HCT116 (cell line): ENCODE measurements around the gene ADAD2.

Experiments
- RAD21 ChIP-seq: IDR thresholded peaks from 2 replicates; pipeline ENCODE4 v1.6.1; 2012; ENCODE audit warnings: low read depth, mild to moderate bottlenecking
- ZFX ChIP-seq: fragments of 450-650 bp; IDR thresholded peaks from 2 replicates; pipeline ENCODE4 v1.6.1; 2017

DNA sequence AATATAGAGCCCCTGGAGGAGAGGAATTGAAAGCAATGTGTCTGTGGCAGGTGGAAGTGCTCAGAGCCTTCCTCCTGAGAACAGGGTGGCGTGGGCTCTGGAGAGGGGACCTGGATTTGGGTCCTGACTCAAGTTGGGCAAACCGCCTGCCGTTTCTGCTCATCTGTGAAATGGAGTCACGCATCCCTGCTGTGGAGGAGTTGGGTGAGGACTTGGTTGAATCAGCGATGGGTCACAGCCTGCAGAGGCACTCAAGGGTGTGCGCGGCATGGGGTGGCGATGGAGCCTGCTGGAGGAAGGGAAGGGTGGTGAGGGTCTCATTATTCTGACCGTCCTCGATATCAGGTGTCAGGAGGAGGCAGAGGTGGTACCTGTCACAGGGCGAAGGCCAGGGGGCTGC lies 3.1 kb downstream of the ADAD2 start:
- no peak for TF ChIP-seq ZFX
- TF ChIP-seq RAD21: no peak
